GM12891 (cell line): ENCODE results near the gene DDX25.

ENCODE experiments used
- PAX5 ChIP-seq: IDR thresholded peaks from 2 replicates; pipeline ENCODE4 v1.6.1; 2011; ENCODE audit warnings: low read length, moderate library complexity, mild to moderate bottlenecking; ENCODE audit not compliant: insufficient read depth, severe bottlenecking
- POLR2A ChIP-seq: IDR thresholded peaks from 2 replicates; pipeline ENCODE4 v1.6.1; 2011; ENCODE audit warnings: low read depth, low read length, control low read depth
- POLR2AphosphoS5 ChIP-seq: IDR thresholded peaks from 2 replicates; pipeline ENCODE4 v1.6.1; 2011; ENCODE audit warnings: low read depth, low read length, control low read depth
- POU2F2 ChIP-seq: IDR thresholded peaks from 2 replicates; pipeline ENCODE4 v1.6.1; 2011; ENCODE audit warnings: low read depth, mild to moderate bottlenecking, control low read depth, low read length, moderate library complexity
- TAF1 ChIP-seq: IDR thresholded peaks from 2 replicates; pipeline ENCODE4 v1.6.1; 2011; ENCODE audit warnings: low read depth, low read length, control low read depth

DNA sequence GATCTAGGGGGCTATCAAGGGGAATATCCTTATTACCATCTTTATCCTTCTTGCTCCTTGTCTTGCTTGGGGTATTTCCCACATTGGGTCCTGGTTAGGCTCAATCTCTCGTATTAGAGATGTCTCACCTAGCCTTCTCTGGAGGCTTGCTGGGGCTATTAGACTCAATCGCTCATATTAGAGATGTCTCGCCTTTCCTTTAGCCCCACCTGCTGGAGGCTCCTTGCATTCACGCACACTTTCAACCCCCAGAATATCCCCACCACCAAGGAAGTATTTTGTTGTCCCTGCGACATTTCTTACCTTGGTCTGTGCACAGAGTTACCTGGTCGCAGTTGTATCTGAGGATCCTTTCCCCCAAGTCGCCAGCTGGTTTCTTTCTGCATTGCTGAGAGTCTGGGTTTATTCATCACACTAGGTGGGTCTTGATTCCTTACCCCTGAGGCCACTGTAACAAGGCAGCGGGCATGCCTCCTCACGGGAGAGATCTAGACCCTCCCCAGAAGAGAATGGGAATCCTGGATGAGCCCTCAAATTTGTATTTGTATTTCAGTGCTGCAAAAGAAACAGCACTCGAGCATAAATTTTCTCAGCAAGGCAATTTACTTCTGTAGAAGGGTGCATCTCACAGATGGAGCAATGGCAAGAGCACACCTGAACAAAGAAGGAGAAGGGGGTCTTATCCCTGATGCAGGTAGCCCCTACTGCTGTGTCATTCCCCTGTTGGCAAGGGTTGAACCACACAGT lies 32.7 kb upstream of the DDX25 start:
- TF ChIP-seq PAX5 (no peak), POLR2AphosphoS5 (no peak), POLR2A (no peak), TAF1 (no peak), POU2F2 (no peak)
